ENCODE results near the gene BASP1.

BASP1 gene

GRCh38 chr5:17217493-17218352 is at the start of gene BASP1:
Gene BASP1 (plus strand): TSS chr5:17217631. CDS start chr5:17275217, 57,586 bp downstream.
- in situ Hi-C loops (cut with MboI; ENCODE audit: low sequenced_read_pairs) = loop anchor here (25.0 kb wide), 2 partner anchors 895 to 1070 kb away; no protein-coding TSS in a partner anchor

DNA sequence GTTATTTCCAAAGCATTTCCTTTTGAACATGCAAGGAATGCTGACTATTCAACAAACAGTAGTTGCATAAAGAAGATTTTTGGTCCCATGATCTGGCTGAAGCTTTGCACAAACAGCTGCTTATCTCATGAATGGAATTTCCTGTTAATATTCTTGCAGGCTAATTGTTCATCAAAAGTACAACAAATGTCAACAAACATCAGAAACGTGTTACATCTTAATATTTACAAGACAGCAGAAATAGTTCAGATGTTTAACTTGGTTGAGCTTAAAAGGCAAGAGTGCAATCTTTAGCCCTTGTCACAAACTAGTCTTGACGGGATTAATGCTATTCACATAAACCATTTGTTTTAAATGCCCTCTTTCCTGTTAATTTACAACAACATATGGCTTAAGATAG is 47.9 kb upstream of the BASP1 start:
- in situ Hi-C loops (cut with MboI; ENCODE audit: low sequenced_read_pairs) = no loop called here

- in situ Hi-C loops (cut with MboI; ENCODE audit: low sequenced_read_pairs) = no loop called here
Observed at GRCh38 chr5:17172791-17173190, 44.6 kb upstream of the BASP1 start.

- in situ Hi-C loops (cut with MboI; ENCODE audit: low sequenced_read_pairs) = no loop called here
Observed at GRCh38 chr5:17174965-17175364, 42.5 kb upstream of the BASP1 start.

DNA sequence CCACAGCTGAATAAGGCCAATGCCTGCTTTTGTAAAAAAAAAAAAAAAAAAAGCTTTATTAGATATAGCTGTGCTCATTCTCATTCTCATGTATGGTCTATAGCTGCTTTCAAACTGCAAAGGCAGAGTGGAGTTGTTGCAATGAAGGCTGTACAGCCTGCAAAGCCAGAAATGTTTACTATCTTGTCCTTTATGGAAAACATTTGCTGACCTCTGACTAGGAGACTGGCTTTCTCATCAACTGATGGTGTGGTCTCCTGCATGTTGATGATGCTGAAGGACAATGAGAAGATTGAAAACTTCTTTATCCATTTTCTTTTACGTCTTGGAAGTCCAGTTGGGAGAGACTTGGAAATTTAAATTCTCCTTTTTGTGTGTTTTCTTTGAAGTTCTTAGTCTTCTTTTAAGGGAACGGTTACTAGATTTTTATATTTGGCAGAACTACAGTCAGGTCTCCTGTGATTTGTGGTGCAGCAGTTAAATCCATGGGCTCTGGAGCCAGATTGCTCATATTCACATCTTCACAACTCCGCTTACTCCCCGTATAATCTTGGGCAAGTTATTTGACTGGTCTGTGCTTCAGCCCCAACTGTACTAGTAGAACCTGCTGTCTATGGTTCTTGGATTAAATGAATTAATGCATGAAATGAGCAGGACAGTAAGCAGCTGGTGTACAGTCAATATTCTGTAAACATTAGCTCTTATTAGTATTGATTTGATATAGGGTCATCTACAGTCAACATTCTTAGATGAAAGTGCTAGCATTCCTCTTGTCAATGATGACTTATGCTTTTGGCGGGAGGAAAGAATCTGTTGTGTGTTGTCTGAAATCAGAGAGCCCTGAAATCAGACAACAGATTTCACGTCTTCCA is 39.7 kb upstream of the BASP1 start:
- in situ Hi-C loops (cut with MboI; ENCODE audit: low sequenced_read_pairs) = no loop called here

- in situ Hi-C loops (cut with MboI; ENCODE audit: low sequenced_read_pairs) = no loop called here
Observed at GRCh38 chr5:17178373-17178675, 39.1 kb upstream of the BASP1 start.

- in situ Hi-C loops (cut with MboI; ENCODE audit: low sequenced_read_pairs) = no loop called here
Observed at GRCh38 chr5:17180330-17180843, 37.0 kb upstream of the BASP1 start.

- in situ Hi-C loops (cut with MboI; ENCODE audit: low sequenced_read_pairs) = no loop called here
Observed at GRCh38 chr5:17180864-17181723, 36.3 kb upstream of the BASP1 start.

GRCh38 chr5:17182494-17182893 is 34.9 kb upstream of the BASP1 start:
- in situ Hi-C loops (cut with MboI; ENCODE audit: low sequenced_read_pairs) = no loop called here

DNA sequence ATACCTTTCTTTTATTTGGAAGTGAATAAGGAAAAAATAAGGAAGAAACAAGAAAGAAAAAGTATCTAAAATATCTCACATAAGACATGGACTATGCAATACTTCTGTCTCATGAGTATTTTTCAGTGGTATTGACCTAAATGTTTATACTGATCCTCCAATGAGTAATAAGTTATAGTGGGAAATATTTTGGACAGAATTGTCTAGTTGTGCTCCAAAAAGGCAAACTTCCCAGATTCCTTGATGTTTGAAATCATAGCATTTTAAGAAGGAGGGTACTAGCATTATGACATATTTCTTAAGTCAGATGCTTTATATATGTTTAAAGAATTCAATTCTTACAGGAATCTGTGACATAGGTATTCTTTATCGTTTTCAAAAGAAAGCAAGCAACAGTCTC is 34.5 kb upstream of the BASP1 start:
- in situ Hi-C loops (cut with MboI; ENCODE audit: low sequenced_read_pairs) = no loop called here

- in situ Hi-C loops (cut with MboI; ENCODE audit: low sequenced_read_pairs) = no loop called here
Observed at GRCh38 chr5:17183831-17184230, 33.6 kb upstream of the BASP1 start.

DNA sequence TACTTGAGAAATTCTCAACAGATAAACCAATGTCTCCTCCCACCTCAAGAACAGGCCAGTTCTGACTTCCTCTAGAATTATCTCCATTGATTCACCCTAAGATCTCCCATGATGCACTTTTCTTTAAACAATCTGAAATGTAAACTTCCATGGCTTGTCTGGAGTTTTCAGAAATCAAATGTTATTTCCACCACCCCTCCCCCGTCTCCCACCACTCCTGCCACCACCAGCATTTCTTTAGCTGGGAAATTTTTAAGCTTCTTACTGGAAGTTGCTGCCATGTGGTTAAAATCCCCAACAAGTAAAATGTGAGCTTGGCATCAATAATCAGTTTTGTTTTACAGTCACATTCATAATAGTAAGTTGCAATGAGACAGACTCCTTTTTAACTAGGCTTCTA is 32.8 kb upstream of the BASP1 start:
- in situ Hi-C loops (cut with MboI; ENCODE audit: low sequenced_read_pairs) = no loop called here

DNA sequence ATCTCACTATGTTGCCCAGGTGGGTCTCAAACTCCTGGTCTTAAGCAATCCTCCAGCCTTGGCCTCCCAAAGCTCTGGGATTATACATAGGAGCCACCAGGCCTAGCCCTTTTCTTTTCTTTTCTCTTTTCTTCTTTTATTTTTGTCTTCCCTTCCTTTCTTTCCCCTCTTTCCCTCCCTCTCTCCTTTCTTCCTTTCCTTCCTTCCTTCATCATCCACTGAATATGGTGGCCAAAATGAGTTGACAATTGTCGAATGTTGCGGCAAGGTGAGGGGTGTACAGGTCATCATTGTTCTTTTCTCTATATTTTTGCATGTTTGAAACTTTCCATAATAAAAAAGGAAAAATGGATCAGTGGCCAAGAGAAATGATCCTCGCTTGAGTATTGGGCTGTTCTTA is 32.1 kb upstream of the BASP1 start:
- in situ Hi-C loops (cut with MboI; ENCODE audit: low sequenced_read_pairs) = loop anchor here (5.0 kb wide), 1 partner anchor 398 kb away; no protein-coding TSS in a partner anchor

GRCh38 chr5:17185773-17186172 is 31.7 kb upstream of the BASP1 start:
- in situ Hi-C loops (cut with MboI; ENCODE audit: low sequenced_read_pairs) = loop anchor here (5.0 kb wide), 1 partner anchor 398 kb away; no protein-coding TSS in a partner anchor

DNA sequence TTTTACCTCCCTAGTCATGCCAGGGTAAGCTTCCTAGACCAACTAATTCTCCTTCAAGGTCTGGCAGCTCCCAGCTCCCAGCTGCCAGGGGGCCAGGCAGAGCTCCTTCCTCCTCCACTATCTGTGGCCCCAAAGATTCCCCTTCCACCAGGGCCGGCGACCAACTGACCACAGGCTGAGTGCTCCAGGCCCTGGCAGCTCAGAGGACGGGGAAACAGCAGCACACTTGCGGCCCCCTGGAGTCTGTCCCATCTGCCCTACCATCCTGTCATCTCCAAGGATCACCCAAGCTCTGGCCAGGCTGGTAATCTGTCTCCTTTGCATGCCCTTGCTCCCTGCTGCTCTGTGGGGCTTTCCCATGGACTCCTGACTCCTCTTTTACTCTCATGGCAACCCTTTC is 31.2 kb upstream of the BASP1 start:
- in situ Hi-C loops (cut with MboI; ENCODE audit: low sequenced_read_pairs) = loop anchor here (5.0 kb wide), 1 partner anchor 399 kb away; no protein-coding TSS in a partner anchor

GRCh38 chr5:17187011-17187785 is 30.2 kb upstream of the BASP1 start:
- in situ Hi-C loops (cut with MboI; ENCODE audit: low sequenced_read_pairs) = loop anchor here (5.0 kb wide), 1 partner anchor 400 kb away; no protein-coding TSS in a partner anchor

DNA sequence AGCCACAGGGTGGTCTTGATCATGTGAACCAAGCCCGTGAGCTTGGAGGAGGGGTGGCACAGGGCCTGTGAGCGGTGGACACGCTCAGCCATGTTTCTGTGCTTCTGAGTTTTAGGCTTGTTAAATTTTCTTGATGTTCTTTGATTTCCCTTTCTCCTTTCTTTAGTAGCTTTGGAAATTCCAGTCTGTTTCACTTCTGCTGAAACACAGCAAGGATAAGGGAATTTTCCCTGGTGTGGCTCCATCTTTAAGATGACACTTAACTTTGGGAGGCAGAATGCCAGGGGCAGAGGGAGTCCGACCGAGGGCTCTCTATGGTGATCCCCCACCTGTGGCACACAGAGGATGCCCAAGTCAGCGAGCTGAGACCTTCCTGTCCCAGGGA is 29.7 kb upstream of the BASP1 start:
- in situ Hi-C loops (cut with MboI; ENCODE audit: low sequenced_read_pairs) = loop anchor here (5.0 kb wide), 1 partner anchor 400 kb away; no protein-coding TSS in a partner anchor

DNA sequence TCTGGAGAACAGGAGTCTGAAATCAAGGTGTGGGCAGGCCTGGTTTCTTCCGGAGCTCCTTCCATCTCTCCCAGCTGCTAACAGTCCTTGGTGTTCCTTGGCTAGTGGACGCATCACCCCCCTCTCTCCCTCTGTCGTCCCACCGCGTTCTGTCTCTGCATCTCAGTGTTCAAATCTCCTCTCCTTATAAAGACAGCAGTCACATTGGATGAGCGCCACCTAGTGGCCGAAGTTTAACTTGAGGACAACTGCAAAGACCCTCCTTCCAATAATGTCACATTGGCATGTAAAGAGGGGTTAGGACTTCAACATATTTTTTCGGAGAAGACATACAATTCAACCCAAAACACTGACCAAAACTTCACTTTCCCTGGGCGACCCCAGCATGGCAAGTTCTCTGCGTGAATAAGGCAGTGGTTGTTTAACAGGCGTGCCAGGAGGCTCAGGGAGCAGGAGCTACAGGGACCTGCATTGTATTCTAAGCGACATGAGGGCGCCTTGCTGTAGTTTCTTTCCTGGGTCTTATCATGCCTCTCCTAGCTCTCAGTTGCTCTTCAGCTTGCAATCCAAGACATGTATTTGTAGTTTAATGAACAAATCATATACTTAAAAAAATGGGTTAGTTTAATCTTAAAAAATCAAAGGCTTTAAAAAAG is 27.9 kb upstream of the BASP1 start:
- in situ Hi-C loops (cut with MboI; ENCODE audit: low sequenced_read_pairs) = loop anchor here (5.0 kb wide), 1 partner anchor 402 kb away; no protein-coding TSS in a partner anchor

DNA sequence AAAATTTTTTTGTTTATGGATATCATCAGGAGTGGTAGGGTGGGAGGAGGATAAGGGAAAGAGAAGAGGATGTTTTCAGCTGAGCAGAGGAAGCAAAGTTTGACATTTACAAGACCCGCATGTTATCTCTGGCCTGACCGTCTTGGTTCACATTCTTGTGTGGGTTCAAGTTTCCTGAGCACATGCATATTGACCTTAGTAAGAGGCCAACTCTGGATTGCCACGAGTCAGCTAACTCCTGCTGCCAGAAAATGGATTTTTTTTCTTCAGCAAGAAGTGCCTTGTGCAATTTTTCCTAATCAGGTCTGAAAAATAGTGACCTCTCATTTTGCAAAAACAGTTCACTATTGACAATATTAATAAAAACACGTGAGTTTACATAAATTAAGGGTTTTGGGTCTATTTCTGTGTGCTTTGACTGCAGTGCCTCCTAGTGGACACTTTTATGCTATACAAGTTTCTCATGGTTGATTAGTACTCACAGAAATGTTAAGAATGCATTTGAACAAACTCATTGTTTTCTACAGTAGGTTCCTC is 27.1 kb upstream of the BASP1 start:
- in situ Hi-C loops (cut with MboI; ENCODE audit: low sequenced_read_pairs) = no loop called here

All from HL-60/S4 treated with retinoic acid at 250 ng/mL for 4 days and 3 days (cell line).